ENCODE measurements around the gene CHD9.

DNA sequence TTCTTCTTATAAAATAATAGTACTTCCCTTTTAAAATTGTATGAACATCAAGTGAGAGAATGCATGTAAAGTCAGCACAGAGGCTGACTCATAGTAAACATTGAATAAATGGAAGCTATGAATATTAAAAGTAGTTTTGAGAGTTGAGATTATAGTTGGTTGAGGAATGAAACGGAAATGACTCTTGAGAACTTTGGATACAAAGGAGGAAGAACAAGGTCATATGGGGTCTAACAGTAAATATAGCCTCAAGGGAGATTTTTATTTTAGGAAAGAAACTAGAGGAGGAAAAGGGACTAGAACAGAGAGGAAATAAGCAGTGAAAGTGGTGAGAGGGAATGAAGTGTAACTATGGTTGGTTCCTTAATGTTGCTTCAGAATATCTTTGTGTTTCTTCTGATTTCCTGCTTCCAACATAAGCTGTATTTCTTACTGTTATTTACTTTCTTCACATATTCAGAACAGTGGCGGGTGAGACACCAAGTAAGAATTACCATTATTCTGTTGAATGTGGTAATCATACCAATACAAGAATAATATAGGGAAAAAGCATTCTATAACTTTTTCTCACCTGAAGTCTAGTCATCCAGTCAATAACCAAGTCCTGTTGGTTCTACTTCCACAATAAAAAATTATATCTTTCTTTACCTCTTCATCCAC lies 165.1 kb downstream of the CHD9 start:
- TF ChIP-seq, protein P1, sequence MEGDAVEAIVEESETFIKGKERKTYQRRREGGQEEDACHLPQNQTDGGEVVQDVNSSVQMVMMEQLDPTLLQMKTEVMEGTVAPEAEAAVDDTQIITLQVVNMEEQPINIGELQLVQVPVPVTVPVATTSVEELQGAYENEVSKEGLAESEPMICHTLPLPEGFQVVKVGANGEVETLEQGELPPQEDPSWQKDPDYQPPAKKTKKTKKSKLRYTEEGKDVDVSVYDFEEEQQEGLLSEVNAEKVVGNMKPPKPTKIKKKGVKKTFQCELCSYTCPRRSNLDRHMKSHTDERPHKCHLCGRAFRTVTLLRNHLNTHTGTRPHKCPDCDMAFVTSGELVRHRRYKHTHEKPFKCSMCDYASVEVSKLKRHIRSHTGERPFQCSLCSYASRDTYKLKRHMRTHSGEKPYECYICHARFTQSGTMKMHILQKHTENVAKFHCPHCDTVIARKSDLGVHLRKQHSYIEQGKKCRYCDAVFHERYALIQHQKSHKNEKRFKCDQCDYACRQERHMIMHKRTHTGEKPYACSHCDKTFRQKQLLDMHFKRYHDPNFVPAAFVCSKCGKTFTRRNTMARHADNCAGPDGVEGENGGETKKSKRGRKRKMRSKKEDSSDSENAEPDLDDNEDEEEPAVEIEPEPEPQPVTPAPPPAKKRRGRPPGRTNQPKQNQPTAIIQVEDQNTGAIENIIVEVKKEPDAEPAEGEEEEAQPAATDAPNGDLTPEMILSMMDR (IDR thresholded peaks at IDR 0.05) = no peak
- TF ChIP-seq POLR2A (IDR thresholded peaks at IDR 0.05) = no peak
